ENCODE results near the gene ORMDL2. TPM values are rescaled to one million over a fixed set of nuclear protein-coding genes. Genes with fewer than 3 reads are reported as not detected.

ORMDL2 gene
- polyA plus RNA-seq, 1 donor = 31.4 TPM

DNA sequence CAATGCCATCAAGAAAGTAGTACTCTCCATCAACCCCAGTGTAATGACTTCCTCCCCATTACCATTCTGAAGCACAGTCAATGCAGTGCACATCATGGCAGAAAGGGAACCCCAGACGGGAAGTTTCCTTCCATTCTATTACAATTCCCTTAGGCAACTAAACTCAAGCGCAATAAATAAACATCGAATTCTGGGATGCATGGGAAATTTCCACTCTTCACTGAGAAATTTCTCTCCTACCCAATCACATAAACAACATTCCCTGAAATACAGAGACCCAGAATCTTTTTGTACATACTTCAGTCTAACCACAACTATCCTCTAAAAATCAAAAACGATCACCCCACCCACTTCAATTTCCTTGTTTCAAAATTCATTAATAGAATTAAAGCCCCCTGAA lies 20.3 kb upstream of the ORMDL2 start:
- Histone ChIP-seq H3K9me3 (ENCODE audit: control insufficient read depth, low read depth, low read length) (no peaks in the 10 kb centered on the region), H3K27me3 (ENCODE audit: control insufficient read depth, insufficient read depth, low read length) (no peaks in the 10 kb centered on the region), H3K27ac (ENCODE audit: low read length) (no peak overlapping the region), H3K4me1 (ENCODE audit: control insufficient read depth, insufficient read depth, low read length) (no peaks in the 10 kb centered on the region), H3K36me3 (ENCODE audit: control insufficient read depth, insufficient read depth, low read length) (peaks cover 66% of the 10 kb centered on the region), H3K4me3 (ENCODE audit: low read length) (no peak overlapping the region)
- no peak for DNase-seq
- 83% methylated on average over 1 of the region's 4 CpGs for WGBS (ENCODE audit: insufficient coverage, low lambda C conversion rate)

DNA sequence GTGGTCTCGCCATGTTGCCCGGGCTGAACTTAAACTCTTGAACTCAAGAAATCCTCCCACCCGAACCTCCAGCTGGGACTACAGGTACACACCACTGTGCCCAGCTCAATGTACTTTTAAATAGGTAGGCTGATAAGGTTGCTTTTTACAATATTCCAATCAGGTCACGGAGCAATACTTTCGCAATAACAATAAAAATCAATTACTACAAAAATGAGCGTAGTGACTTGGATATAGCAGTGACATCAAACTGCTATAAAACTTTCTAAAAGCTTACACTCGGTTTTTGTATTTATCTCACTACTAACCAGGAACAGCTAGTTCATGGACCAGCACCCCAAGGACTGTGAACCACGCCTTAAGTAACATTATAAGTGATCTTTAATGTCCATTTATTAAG lies 10.9 kb upstream of the ORMDL2 start:
- WGBS (ENCODE audit: insufficient coverage, low lambda C conversion rate) = 40% methylated on average over 1 of the region's 8 CpGs
- no peak for DNase-seq
- H3K4me1 ChIP-seq (ENCODE audit: control insufficient read depth, insufficient read depth, low read length) = no peaks in the 10 kb centered on the region
- H3K4me3 ChIP-seq (ENCODE audit: low read length) = no peak overlapping the region
- H3K36me3 ChIP-seq (ENCODE audit: control insufficient read depth, insufficient read depth, low read length) = peaks cover 17% of the 10 kb centered on the region
- no peak overlapping the region for H3K27ac ChIP-seq (ENCODE audit: low read length)
- no peaks in the 10 kb centered on the region for H3K27me3 ChIP-seq (ENCODE audit: control insufficient read depth, insufficient read depth, low read length)
- no peaks in the 10 kb centered on the region for H3K9me3 ChIP-seq (ENCODE audit: control insufficient read depth, low read depth, low read length)

DNA sequence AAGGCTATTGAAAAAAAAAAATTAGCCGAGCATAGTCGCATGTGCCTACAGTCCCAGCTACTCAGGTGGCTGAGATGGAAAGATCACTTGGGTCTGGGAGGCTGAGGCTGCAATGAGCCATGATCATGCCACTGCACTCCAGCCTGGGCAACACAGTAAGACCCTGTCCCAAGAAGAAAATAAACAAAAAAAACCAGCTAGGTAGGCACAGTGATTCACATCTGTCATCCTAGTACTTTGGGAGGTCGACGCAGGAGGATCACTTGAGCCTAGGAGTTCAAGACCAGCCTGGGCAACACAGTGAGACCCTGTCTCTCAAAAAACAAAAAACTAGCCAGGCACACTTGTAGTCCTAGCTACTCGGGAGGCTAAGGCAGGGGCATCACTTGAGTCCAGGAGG lies 8.6 kb upstream of the ORMDL2 start:
- no peaks in the 10 kb centered on the region for H3K9me3 ChIP-seq (ENCODE audit: control insufficient read depth, low read depth, low read length)
- no peak overlapping the region for H3K4me3 ChIP-seq (ENCODE audit: low read length)
- no peaks in the 10 kb centered on the region for H3K27me3 ChIP-seq (ENCODE audit: control insufficient read depth, insufficient read depth, low read length)
- no peak for DNase-seq
- H3K36me3 ChIP-seq (ENCODE audit: control insufficient read depth, insufficient read depth, low read length) = peaks cover 25% of the 10 kb centered on the region
- WGBS (ENCODE audit: insufficient coverage, low lambda C conversion rate) = 82% methylated on average over 2 of the region's 5 CpGs
- H3K4me1 ChIP-seq (ENCODE audit: control insufficient read depth, insufficient read depth, low read length) = no peaks in the 10 kb centered on the region
- no peak overlapping the region for H3K27ac ChIP-seq (ENCODE audit: low read length)

DNA sequence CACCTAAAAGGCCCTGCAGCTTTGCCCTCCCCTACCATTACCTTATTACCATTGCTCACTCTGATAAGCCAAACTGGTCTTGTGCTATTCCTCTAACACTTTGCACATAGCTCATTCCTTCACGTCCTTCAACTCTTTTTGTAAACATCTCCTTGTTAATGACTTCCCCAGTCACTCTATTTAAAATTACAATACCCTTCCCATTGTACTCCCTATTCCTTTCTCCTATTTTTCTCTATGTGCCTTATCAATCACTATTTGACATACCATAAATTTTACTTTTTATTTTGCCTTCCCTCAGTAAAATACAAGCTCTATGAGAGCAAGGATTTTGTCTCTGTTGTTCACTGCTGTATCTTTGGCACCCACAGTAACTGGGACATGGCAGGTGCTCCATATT lies 5.8 kb upstream of the ORMDL2 start:
- Histone ChIP-seq H3K27me3 (ENCODE audit: control insufficient read depth, insufficient read depth, low read length) (no peaks in the 10 kb centered on the region), H3K4me1 (ENCODE audit: control insufficient read depth, insufficient read depth, low read length) (no peaks in the 10 kb centered on the region), H3K27ac (ENCODE audit: low read length) (no peak overlapping the region), H3K9me3 (ENCODE audit: control insufficient read depth, low read depth, low read length) (no peaks in the 10 kb centered on the region), H3K4me3 (ENCODE audit: low read length) (no peak overlapping the region), H3K36me3 (ENCODE audit: control insufficient read depth, insufficient read depth, low read length) (peaks cover 28% of the 10 kb centered on the region)
- no peak for DNase-seq
- WGBS (ENCODE audit: insufficient coverage, low lambda C conversion rate) = 17% methylated on average over 1 of the region's 1 CpG

DNA sequence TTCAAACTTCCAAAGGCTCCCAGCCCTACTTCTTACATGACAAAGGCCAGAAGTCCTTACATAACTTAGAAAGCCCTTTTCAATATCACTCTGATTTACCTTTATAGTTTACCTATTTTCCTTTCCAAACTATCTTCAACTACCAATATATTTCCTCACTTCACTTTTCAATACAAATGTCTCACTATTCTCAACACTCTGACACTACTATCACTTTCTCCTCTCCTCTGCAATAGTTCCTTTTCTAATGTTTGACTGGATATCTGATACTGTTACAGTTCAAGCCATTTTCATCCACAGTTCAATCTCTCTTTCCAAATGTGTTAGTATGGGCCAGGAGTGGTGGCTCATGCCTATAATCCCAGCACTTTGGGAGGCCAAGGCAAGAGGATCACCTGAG lies 3.6 kb upstream of the ORMDL2 start:
- H3K27me3 ChIP-seq (ENCODE audit: control insufficient read depth, insufficient read depth, low read length) = no peaks in the 10 kb centered on the region
- no peaks in the 10 kb centered on the region for H3K9me3 ChIP-seq (ENCODE audit: control insufficient read depth, low read depth, low read length)
- peaks cover 18% of the 10 kb centered on the region for H3K36me3 ChIP-seq (ENCODE audit: control insufficient read depth, insufficient read depth, low read length)
- peaks cover 5% of the 10 kb centered on the region for H3K4me1 ChIP-seq (ENCODE audit: control insufficient read depth, insufficient read depth, low read length)
- DNase-seq = no peak
- no peak overlapping the region for H3K27ac ChIP-seq (ENCODE audit: low read length)
- no peak overlapping the region for H3K4me3 ChIP-seq (ENCODE audit: low read length)

DNA sequence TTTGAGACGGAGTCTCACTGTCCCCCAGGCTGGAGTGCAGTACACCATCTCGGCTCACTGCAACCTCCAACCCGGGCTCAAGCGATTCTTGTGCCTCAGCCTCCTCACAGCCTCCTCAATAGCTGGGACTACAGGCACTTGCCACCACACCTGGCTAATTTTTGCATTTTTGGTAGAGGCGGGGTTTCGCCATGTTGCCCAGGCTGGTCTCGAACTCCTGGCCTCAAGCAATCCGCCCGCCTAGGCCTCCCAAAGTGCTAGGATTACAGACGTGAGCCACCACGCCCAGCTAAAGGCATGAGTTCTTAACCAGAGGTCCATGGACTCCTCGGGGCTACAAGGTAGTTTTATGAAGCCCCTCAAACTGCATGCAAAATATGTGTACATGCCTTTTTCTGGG lies 2.4 kb upstream of the ORMDL2 start:
- Histone ChIP-seq H3K9me3 (ENCODE audit: control insufficient read depth, low read depth, low read length) (no peaks in the 10 kb centered on the region), H3K27ac (ENCODE audit: low read length) (no peak overlapping the region), H3K27me3 (ENCODE audit: control insufficient read depth, insufficient read depth, low read length) (no peaks in the 10 kb centered on the region), H3K4me1 (ENCODE audit: control insufficient read depth, insufficient read depth, low read length) (peaks cover 6% of the 10 kb centered on the region), H3K36me3 (ENCODE audit: control insufficient read depth, insufficient read depth, low read length) (peaks cover 25% of the 10 kb centered on the region), H3K4me3 (ENCODE audit: low read length) (no peak overlapping the region)
- WGBS (ENCODE audit: insufficient coverage, low lambda C conversion rate) = no CpG with 5 or more reads among the region's 12 CpGs
- DNase-seq = no peak

DNA sequence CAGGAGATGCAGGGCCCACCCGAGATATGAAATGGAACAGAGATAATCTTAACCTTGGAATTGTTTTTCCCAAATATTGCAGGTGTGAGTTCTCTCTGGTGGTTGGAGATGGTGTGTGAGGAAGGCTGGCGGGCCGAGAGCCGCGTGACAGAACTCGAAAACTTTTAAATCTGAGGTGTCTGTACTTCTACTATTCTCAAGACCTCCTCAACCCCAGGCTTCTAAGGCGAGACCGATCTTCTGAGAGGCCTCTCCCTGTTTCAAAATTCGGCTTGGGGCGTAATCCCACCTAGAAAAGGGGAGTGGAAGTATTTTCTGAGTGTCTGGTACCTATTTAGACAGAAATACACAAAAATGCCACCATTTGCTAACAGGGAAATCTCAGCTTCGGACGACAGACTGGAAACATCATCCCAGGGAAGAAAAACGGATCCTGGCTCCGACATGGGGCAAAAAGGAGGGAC lies 928 bp upstream of the ORMDL2 start:
- H3K9me3 ChIP-seq (ENCODE audit: control insufficient read depth, low read depth, low read length) = no peaks in the 10 kb centered on the region
- peaks cover 6% of the 10 kb centered on the region for H3K4me1 ChIP-seq (ENCODE audit: control insufficient read depth, insufficient read depth, low read length)
- peak overlapping the region; percentile 87 for H3K27ac ChIP-seq (ENCODE audit: low read length)
- DNase-seq = no peak
- no peaks in the 10 kb centered on the region for H3K27me3 ChIP-seq (ENCODE audit: control insufficient read depth, insufficient read depth, low read length)
- H3K36me3 ChIP-seq (ENCODE audit: control insufficient read depth, insufficient read depth, low read length) = peaks cover 40% of the 10 kb centered on the region
- 5% methylated on average over 4 of the region's 14 CpGs for WGBS (ENCODE audit: insufficient coverage, low lambda C conversion rate)
- H3K4me3 ChIP-seq (ENCODE audit: low read length) = peak overlapping the region; percentile 87

DNA sequence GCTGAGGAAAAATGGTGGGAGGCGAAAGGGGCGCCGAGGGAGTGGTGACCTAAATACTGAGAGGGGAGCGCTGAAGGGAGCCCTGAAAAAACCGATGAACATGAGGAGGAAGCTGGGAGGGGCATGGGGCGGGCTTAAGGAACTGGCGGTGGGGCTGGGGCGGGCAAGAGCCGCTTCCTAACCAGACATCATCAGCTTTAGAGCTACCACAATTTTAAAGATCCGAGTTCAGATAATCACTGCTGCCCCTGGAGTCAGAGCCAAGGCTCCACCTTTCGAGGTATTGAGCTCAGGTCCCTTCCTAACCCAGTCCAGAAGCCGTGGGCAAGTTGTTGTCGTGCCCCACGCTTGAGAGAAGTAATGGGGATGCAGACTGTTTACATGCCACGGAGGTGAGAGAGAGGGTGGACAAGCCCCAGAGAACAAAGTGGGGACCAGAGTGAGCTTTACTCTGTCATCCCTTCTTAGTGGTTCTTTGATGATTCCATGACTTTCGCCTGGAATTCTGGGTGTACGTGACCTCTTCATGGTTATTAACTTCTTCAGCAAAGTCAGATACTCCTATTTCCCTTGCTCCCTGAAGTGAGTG lies 393 bp downstream of the ORMDL2 start:
- WGBS (ENCODE audit: insufficient coverage, low lambda C conversion rate) = no CpG with 5 or more reads among the region's 17 CpGs
- Histone ChIP-seq H3K4me1 (ENCODE audit: control insufficient read depth, insufficient read depth, low read length) (peaks cover 9% of the 10 kb centered on the region), H3K27ac (ENCODE audit: low read length) (peak overlapping the region; percentile 56), H3K36me3 (ENCODE audit: control insufficient read depth, insufficient read depth, low read length) (peaks cover 49% of the 10 kb centered on the region), H3K4me3 (ENCODE audit: low read length) (peak overlapping the region; percentile 77), H3K27me3 (ENCODE audit: control insufficient read depth, insufficient read depth, low read length) (no peaks in the 10 kb centered on the region), H3K9me3 (ENCODE audit: control insufficient read depth, low read depth, low read length) (no peaks in the 10 kb centered on the region)
- DNase-seq = peak in 1 of 2 donors; percentile 15

DNA sequence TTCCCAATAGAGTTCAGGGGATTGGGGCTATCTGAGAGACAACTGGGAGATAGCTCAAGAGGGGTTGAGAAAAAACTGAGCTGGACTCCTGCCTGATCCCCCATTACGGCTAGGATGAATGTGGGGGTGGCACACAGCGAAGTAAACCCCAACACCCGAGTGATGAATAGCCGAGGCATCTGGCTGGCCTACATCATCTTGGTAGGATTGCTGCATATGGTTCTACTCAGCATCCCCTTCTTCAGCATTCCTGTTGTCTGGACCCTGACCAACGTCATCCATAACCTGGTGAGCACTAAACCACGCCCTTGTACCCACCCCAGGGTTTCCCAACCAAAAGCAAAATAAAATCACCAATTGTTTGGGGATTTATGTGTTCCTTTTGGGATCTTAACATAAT lies 1.0 kb downstream of the ORMDL2 start:
- peaks cover 45% of the 10 kb centered on the region for H3K36me3 ChIP-seq (ENCODE audit: control insufficient read depth, insufficient read depth, low read length)
- H3K27ac ChIP-seq (ENCODE audit: low read length) = no peak overlapping the region
- DNase-seq = no peak
- peak overlapping the region; percentile 77 for H3K4me3 ChIP-seq (ENCODE audit: low read length)
- H3K4me1 ChIP-seq (ENCODE audit: control insufficient read depth, insufficient read depth, low read length) = peaks cover 15% of the 10 kb centered on the region
- WGBS (ENCODE audit: insufficient coverage, low lambda C conversion rate) = no CpG with 5 or more reads among the region's 6 CpGs
- H3K27me3 ChIP-seq (ENCODE audit: control insufficient read depth, insufficient read depth, low read length) = no peaks in the 10 kb centered on the region
- H3K9me3 ChIP-seq (ENCODE audit: control insufficient read depth, low read depth, low read length) = no peaks in the 10 kb centered on the region

DNA sequence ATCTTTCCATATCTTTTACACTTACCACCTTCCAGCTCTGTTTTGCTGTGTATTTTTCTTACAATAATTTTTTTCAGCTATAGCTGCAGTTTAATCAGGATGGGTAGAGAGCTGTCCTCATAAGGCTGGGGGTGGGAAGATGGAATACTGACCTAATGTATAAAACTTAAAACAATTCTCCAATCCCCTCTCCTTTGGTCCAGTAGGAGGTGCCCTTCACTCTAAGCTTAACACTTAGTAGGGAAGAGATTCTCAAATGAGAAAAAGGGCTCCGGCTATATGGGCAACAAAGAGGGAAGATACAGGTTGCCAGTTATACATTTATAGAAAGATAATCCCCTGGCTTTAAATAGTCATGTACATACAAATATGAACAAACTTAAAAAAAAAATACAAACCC lies 2.8 kb downstream of the ORMDL2 start:
- H3K4me1 ChIP-seq (ENCODE audit: control insufficient read depth, insufficient read depth, low read length) = peaks cover 17% of the 10 kb centered on the region
- H3K4me3 ChIP-seq (ENCODE audit: low read length) = no peak overlapping the region
- peaks cover 39% of the 10 kb centered on the region for H3K36me3 ChIP-seq (ENCODE audit: control insufficient read depth, insufficient read depth, low read length)
- WGBS (ENCODE audit: insufficient coverage, low lambda C conversion rate) = no CpG with 5 or more reads among the region's 1 CpG
- no peaks in the 10 kb centered on the region for H3K27me3 ChIP-seq (ENCODE audit: control insufficient read depth, insufficient read depth, low read length)
- no peak overlapping the region for H3K27ac ChIP-seq (ENCODE audit: low read length)
- DNase-seq = no peak
- H3K9me3 ChIP-seq (ENCODE audit: control insufficient read depth, low read depth, low read length) = no peaks in the 10 kb centered on the region

DNA sequence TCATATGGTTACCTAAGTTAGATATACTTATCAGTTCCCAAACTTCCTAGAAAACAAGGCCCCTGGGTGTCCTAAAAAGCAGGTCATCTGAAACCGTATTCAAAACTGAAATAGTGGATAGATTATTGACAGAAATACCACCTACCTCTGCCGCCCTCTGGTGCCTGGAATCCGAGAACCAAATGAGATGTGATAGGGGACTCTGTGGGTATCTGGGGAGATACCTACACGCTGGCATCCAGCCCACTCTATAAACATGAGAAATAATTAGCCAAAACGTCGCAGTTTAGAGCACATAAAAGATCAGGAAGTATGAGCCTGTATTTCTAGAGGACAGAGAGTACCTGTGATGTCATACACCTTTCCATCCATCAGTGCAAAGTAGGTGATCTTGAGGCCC lies 4.4 kb downstream of the ORMDL2 start:
- H3K4me3 ChIP-seq (ENCODE audit: low read length) = no peak overlapping the region
- H3K27me3 ChIP-seq (ENCODE audit: control insufficient read depth, insufficient read depth, low read length) = no peaks in the 10 kb centered on the region
- H3K27ac ChIP-seq (ENCODE audit: low read length) = no peak overlapping the region
- no peaks in the 10 kb centered on the region for H3K9me3 ChIP-seq (ENCODE audit: control insufficient read depth, low read depth, low read length)
- 30% methylated on average over 2 of the region's 6 CpGs for WGBS (ENCODE audit: insufficient coverage, low lambda C conversion rate)
- peaks cover 22% of the 10 kb centered on the region for H3K4me1 ChIP-seq (ENCODE audit: control insufficient read depth, insufficient read depth, low read length)
- DNase-seq = peak in 1 of 2 donors; percentile 30
- H3K36me3 ChIP-seq (ENCODE audit: control insufficient read depth, insufficient read depth, low read length) = peaks cover 39% of the 10 kb centered on the region
